Liver (tissue), 9 donors: Measurements from ENCODE around the gene RAMAC. TPM values are rescaled to one million over a fixed set of nuclear protein-coding genes. Genes with fewer than 3 reads are reported as not detected.

Source experiments
- DNase-seq: peaks from one replicate; pipeline ENCODE4 v3.0.0-alpha.2; 2017; ENCODE audit warnings: low spot score
- H3K27ac ChIP-seq, 2 donors: one replicate each; pipeline ENCODE4 v1.7.0; 2013; ENCODE audit warnings: inconsistent platforms in 2 of 2, low read length in 2 of 2, control low read depth in 1 of 2, low read depth in 1 of 2, mild to moderate bottlenecking in 1 of 2
- H3K27me3 ChIP-seq, 4 donors: one replicate each; pipeline versions ENCODE4 v1.6.1 to v1.7.0; 2013; ENCODE audit warnings: low read length in 3 of 4, inconsistent platforms in 1 of 4, mild to moderate bottlenecking in 1 of 4, moderate library complexity in 1 of 4; ENCODE audit not compliant: control insufficient read depth in 4 of 4, insufficient read depth in 4 of 4
- H3K36me3 ChIP-seq, 4 donors: one replicate each; pipeline versions ENCODE4 v1.6.1 to v1.7.0; 2013; ENCODE audit warnings: low read length in 3 of 4, mild to moderate bottlenecking in 3 of 4, low read depth in 1 of 4, moderate library complexity in 1 of 4; ENCODE audit not compliant: control insufficient read depth in 4 of 4, insufficient read depth in 3 of 4
- H3K4me1 ChIP-seq, 4 donors: one replicate each; pipeline versions ENCODE4 v1.6.1 to v1.7.0; 2013; ENCODE audit warnings: low read length in 3 of 4, mild to moderate bottlenecking in 3 of 4, moderate library complexity in 1 of 4; ENCODE audit not compliant: control insufficient read depth in 4 of 4, insufficient read depth in 4 of 4
- H3K4me3 ChIP-seq, 3 donors: one replicate each; pipeline versions ENCODE4 v1.6.1 to v1.7.0; 2013; ENCODE audit warnings: low read length in 3 of 3, control low read depth in 1 of 3, low read depth in 1 of 3, mild to moderate bottlenecking in 1 of 3
- H3K9ac ChIP-seq, 2 donors: one replicate each; pipeline ENCODE4 v1.7.0; 2013; ENCODE audit warnings: low read length in 2 of 2, mild to moderate bottlenecking in 2 of 2, moderate library complexity in 2 of 2, control low read depth in 1 of 2, low read depth in 1 of 2
- H3K9me3 ChIP-seq, 4 donors: one replicate each; pipeline versions ENCODE4 v1.6.1 to v1.7.0; 2013; ENCODE audit warnings: low read length in 3 of 4; ENCODE audit not compliant: control insufficient read depth in 4 of 4
- EGR1 ChIP-seq, 2 donors: IDR thresholded peaks; 2 replicates each; pipeline ENCODE4 v1.6.1; 2016 to 2018; ENCODE audit warnings: antibody characterized with exemption in 2 of 2, low read depth in 2 of 2
- FOXA1 ChIP-seq: IDR thresholded peaks from 2 replicates; pipeline ENCODE4 v1.6.1; 2016; ENCODE audit warnings: antibody characterized with exemption
- FOXA2 ChIP-seq: IDR thresholded peaks from 2 replicates; pipeline ENCODE4 v1.6.1; 2016; ENCODE audit warnings: antibody characterized with exemption
- GABPA ChIP-seq, 2 donors: IDR thresholded peaks in 1 of 2; conservative IDR thresholded peaks in 1 of 2; 2 replicates each; pipeline ENCODE4 v1.6.1; 2016; ENCODE audit warnings: antibody characterized with exemption in 2 of 2, mild to moderate bottlenecking in 1 of 2, moderate library complexity in 1 of 2
- HNF4A ChIP-seq, 2 donors: conservative IDR thresholded peaks; 2 replicates each; pipeline ENCODE4 v1.6.1; 2016; ENCODE audit warnings: antibody characterized with exemption in 2 of 2, mild to moderate bottlenecking in 2 of 2
- HNF4G ChIP-seq: IDR thresholded peaks from 2 replicates; pipeline ENCODE4 v1.6.1; 2016; ENCODE audit warnings: antibody characterized with exemption
- JUND ChIP-seq, 2 donors: IDR thresholded peaks; 2 replicates each; pipeline ENCODE4 v1.6.1; 2016; ENCODE audit warnings: antibody characterized with exemption in 2 of 2
- MAX ChIP-seq: IDR thresholded peaks from 2 replicates; pipeline ENCODE4 v1.6.1; 2016; ENCODE audit warnings: antibody characterized with exemption
- NR2F2 ChIP-seq: IDR thresholded peaks from 2 replicates; pipeline ENCODE4 v1.6.1; 2016; ENCODE audit warnings: antibody characterized with exemption
- RAD21 ChIP-seq, 2 donors: IDR thresholded peaks; 2 replicates each; pipeline ENCODE4 v1.6.1; 2016; ENCODE audit warnings: antibody characterized with exemption in 2 of 2, mild to moderate bottlenecking in 2 of 2
- RXRA ChIP-seq, 2 donors: IDR thresholded peaks; 2 replicates each; pipeline ENCODE4 v1.6.1; 2017 to 2018; ENCODE audit warnings: antibody characterized with exemption in 2 of 2, mild to moderate bottlenecking in 1 of 2
- YY1 ChIP-seq: IDR thresholded peaks from 2 replicates; pipeline ENCODE4 v1.6.1; 2016; ENCODE audit warnings: antibody characterized with exemption, mild to moderate bottlenecking
- WGBS: extraction: QIAGEN DNeasy Blood & Tissue Kit; methylation state at CpG from one replicate; pipeline ENCODE4 v1.1.7; 2013; 5-methylcytosine and 5-hydroxymethylcytosine counted together
- polyA plus RNA-seq, 2 donors: library from polyadenylated mRNA; stranded (reverse) in 1 of 2; unstranded in 1 of 2; fragments of 200-250 nt in 1 of 2; fragments of >200 nt in 1 of 2; fragmentation: Nextera tagmentation in 1 of 2; extraction: Ambion mirVana in 1 of 2; gene quantifications; one replicate each; pipeline versions ENCODE4 v1.2.1 to v1.2.3, GENCODE V29; 2013 to 2015
- total RNA-seq, 2 donors: library from RNA; depleted of rRNA; stranded (reverse); fragments of >200 nt; gene quantifications; one replicate each; pipeline ENCODE4 v1.2.3, GENCODE V29; 2014
- TF ChIP-seq, protein P1 (sequence below): IDR thresholded peaks from 2 replicates; pipeline ENCODE4 v1.6.1; 2016; ENCODE audit warnings: antibody characterized with exemption, mild to moderate bottlenecking
- TF ChIP-seq, protein P2 (sequence below): IDR thresholded peaks from 2 replicates; pipeline ENCODE4 v1.6.1; 2016; ENCODE audit warnings: antibody characterized with exemption
- TF ChIP-seq, protein P3 (sequence below): IDR thresholded peaks from 2 replicates; pipeline ENCODE4 v1.6.1; 2016; ENCODE audit warnings: antibody characterized with exemption
- donor health status: healthy.
- donor health status: healthy.
- donor health status: healthy.
- donor health status: healthy.
- donor health status: healthy.

RAMAC gene
- total and polyA plus RNA-seq, 4 donors = 10.0 to 26.1 (median 16.6) TPM

- TF ChIP-seq MAX = peak; percentile 26
- TF ChIP-seq EGR1 (IDR thresholded peaks at IDR 0.05; ENCODE audit: low read depth in 2 of 2) = no peak
- no peak for TF ChIP-seq HNF4G
- peak; percentile 44 to 71 for TF ChIP-seq HNF4A (conservative IDR thresholded peaks at IDR 0.05)
- peak in 1 of 2 donors; percentile 73 for TF ChIP-seq JUND (IDR thresholded peaks at IDR 0.05)
- peak in 1 of 2 donors; percentile 48 for TF ChIP-seq RAD21 (IDR thresholded peaks at IDR 0.05)
Measured at GRCh38 chr15:82942691-82943090, 43.3 kb upstream of the RAMAC start (continued).

DNA sequence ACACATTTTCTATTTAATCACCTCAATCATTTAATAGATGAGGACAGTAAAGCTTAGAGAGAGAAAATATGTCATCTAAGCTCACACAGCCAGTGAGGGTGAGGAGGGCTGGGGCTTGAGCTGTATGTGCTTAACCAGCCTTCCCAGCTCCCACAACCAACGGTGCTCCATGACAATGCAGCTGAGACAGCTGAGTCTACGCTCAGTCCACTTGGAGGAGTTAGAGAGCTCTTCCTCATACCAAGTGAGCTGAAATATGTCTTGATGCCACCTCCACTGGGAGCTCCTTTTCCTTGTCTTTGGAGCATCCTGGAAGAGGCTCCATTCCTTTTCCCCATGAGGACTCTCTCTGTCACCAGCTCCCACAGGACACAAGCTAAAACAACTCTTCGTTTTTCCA, 42.8 kb upstream of the RAMAC start:
- no peaks in the 10 kb centered on the region for H3K27me3 ChIP-seq
- TF ChIP-seq NR2F2 = no peak
- no peak for TF ChIP-seq MAX
- TF ChIP-seq GABPA (IDR thresholded peaks at IDR 0.05 in 1 of 2, conservative IDR thresholded peaks at IDR 0.05 in 1 of 2) = no peak
- no peak for TF ChIP-seq HNF4G
- TF ChIP-seq, protein P1, sequence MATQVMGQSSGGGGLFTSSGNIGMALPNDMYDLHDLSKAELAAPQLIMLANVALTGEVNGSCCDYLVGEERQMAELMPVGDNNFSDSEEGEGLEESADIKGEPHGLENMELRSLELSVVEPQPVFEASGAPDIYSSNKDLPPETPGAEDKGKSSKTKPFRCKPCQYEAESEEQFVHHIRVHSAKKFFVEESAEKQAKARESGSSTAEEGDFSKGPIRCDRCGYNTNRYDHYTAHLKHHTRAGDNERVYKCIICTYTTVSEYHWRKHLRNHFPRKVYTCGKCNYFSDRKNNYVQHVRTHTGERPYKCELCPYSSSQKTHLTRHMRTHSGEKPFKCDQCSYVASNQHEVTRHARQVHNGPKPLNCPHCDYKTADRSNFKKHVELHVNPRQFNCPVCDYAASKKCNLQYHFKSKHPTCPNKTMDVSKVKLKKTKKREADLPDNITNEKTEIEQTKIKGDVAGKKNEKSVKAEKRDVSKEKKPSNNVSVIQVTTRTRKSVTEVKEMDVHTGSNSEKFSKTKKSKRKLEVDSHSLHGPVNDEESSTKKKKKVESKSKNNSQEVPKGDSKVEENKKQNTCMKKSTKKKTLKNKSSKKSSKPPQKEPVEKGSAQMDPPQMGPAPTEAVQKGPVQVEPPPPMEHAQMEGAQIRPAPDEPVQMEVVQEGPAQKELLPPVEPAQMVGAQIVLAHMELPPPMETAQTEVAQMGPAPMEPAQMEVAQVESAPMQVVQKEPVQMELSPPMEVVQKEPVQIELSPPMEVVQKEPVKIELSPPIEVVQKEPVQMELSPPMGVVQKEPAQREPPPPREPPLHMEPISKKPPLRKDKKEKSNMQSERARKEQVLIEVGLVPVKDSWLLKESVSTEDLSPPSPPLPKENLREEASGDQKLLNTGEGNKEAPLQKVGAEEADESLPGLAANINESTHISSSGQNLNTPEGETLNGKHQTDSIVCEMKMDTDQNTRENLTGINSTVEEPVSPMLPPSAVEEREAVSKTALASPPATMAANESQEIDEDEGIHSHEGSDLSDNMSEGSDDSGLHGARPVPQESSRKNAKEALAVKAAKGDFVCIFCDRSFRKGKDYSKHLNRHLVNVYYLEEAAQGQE = no peak
- TF ChIP-seq FOXA2 = no peak
- TF ChIP-seq, protein P2, sequence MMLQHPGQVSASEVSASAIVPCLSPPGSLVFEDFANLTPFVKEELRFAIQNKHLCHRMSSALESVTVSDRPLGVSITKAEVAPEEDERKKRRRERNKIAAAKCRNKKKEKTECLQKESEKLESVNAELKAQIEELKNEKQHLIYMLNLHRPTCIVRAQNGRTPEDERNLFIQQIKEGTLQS = no peak
- TF ChIP-seq RAD21 (IDR thresholded peaks at IDR 0.05) = no peak
- no peak for TF ChIP-seq YY1
- no peak for TF ChIP-seq JUND (IDR thresholded peaks at IDR 0.05)
- TF ChIP-seq, protein P3, sequence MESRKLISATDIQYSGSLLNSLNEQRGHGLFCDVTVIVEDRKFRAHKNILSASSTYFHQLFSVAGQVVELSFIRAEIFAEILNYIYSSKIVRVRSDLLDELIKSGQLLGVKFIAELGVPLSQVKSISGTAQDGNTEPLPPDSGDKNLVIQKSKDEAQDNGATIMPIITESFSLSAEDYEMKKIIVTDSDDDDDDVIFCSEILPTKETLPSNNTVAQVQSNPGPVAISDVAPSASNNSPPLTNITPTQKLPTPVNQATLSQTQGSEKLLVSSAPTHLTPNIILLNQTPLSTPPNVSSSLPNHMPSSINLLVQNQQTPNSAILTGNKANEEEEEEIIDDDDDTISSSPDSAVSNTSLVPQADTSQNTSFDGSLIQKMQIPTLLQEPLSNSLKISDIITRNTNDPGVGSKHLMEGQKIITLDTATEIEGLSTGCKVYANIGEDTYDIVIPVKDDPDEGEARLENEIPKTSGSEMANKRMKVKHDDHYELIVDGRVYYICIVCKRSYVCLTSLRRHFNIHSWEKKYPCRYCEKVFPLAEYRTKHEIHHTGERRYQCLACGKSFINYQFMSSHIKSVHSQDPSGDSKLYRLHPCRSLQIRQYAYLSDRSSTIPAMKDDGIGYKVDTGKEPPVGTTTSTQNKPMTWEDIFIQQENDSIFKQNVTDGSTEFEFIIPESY = no peak
- no peak for TF ChIP-seq RXRA (IDR thresholded peaks at IDR 0.05)
- H3K36me3 ChIP-seq = no peaks in the 10 kb centered on the region
- no peak overlapping the region for H3K4me3 ChIP-seq
- no peak overlapping the region for H3K9ac ChIP-seq
- peak overlapping the region; percentile 39 to 68 for H3K27ac ChIP-seq
- 84% methylated on average over 3 of the region's 3 CpGs for WGBS
- DNase-seq = no peak
- no peaks in the 10 kb centered on the region for H3K9me3 ChIP-seq
- H3K4me1 ChIP-seq = peaks cover 0 to 33% (median 8%) of the 10 kb centered on the region in 4 donors

DNA sequence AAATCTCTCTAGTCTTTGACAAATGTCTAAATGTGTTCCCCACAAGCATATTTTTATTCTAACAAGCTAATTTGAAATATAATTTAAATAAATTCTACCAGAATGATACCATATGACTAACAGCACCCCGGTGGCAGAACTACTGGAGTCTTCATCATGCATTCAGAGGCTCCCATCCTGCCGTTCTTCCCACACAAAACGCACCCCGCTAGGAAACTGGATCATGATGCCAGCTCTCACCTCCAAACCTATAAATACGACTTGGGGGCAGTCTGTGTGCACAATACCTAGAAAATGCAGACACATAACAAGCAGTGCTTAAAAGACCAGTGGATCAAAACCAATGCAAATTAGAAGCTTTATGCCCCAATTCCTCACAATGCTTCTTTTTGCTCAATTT, 42.0 kb upstream of the RAMAC start:
- WGBS = 88% methylated on average over 5 of the region's 5 CpGs
- Histone ChIP-seq H3K9ac (no peak overlapping the region), H3K27ac (no peak overlapping the region), H3K4me3 (no peak overlapping the region), H3K9me3 (no peaks in the 10 kb centered on the region), H3K4me1 (peaks cover 0 to 36% (median 8%) of the 10 kb centered on the region in 4 donors), H3K27me3 (no peaks in the 10 kb centered on the region), H3K36me3 (no peaks in the 10 kb centered on the region)
- TF ChIP-seq MAX (no peak), RAD21 (IDR thresholded peaks at IDR 0.05) (no peak), JUND (IDR thresholded peaks at IDR 0.05) (no peak), RXRA (IDR thresholded peaks at IDR 0.05) (no peak), HNF4G (no peak), EGR1 (IDR thresholded peaks at IDR 0.05; ENCODE audit: low read depth in 2 of 2) (no peak), FOXA2 (no peak), YY1 (no peak), NR2F2 (no peak), FOXA1 (no peak)
- TF ChIP-seq, protein P1 = no peak
- no peak for DNase-seq
